NCI-H2196 treated with DMSO at 0.1 percent for 48 hours (cell line): ENCODE data around the gene FOXD1.
"Not testable (repeated sequence)": the region's sequence is repeated elsewhere in the genome, so short reads cannot be mapped to it uniquely, and the experiment has no call there.

Source experiments
- DNase-seq: peaks from one replicate; lab custom pipeline; 2025; ENCODE audit not compliant: unreplicated experiment; lab: John Stamatoyannopoulos, UW

Gene FOXD1

DNA sequence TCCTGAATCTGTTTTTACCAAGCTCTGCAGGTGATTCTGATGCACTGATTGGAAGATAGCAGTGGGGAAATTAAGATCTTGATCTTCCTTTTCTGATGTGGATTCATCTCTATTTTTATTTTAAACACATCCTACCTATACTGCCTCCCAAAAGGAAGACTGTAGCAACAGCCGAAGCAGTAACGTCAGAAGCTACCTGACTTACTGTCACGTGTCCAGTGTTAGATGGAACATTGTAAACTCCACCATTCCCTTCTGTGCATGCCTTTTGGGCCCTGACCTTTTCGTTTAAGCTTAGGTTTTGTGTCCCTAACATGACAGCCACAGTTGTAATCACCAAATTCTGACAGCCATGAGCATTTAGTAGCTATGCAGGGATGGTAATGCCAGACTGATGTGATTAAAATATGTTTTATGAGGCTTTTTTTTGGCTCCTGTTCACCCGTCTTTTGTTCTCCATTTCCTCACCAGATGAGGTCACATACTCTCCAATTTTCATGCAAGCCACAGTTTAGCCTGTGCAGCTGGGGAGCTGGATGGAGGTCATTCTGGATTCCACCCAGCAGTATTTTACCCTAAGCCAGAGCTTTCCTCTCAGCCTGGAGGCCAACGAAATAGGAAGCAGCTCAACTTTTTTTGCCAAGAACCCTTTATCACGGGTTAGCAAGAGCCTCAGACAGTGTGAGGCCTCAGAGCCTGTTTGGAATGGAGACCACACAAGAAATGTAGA lies 15.6 kb upstream of the FOXD1 start:
- no peak for DNase-seq

DNA sequence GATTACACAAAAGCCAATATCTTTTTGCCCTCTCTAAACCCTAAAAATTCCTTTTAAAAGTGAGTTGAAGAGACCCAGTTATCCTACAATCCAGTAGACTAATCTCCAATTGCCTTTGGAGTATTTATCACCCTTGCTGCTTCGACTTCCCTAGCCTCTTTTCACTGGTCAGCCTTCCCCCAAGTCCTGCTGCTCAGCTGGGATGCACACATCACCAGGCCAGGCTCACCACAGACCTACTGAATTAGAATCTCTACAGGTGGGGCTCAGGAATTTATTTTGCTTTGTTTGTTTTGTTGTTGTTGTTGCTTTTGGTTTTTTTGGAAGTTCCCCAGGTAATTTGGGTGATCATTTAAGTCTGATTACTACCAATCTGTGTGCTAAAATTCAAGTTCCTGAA lies 11.6 kb upstream of the FOXD1 start:
- DNase-seq, result no peak

DNA sequence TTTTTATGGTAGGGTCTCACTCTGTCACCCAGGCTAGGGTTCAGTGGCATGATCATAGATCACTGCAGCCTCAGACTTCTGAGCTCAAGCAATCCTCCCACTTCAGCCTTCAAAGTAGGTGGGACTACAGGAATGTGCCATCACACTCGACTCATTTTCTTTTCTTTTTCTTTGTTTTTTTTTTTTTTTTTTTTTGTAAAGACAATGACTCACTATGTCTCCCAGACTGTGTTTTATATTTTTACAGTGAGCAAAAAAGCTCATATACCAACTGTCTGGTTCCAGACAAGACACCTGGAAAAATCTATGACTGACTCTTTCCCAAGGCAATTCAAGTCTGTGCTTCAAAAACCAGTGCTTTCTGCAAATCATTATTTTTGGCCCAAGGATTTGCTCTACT lies 10.8 kb upstream of the FOXD1 start:
- no peak for DNase-seq

DNA sequence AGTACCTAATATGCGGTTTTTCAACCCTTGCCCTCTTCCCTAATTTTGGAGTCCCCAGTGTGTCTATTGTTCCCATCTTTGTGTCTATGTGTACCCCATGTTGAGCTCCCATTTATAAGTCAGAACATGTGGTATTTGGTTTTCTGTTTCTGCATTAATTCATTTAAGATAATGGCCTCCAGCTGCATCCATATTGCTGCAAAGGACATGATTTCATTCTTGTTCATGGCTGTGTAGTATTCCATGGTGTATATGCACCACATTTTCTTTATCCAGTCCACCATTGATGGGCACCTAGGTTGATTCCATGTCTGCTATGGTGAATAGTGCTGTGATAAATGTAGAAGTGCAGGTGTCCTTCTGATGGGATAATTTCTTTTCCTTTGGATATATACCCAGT lies 7.9 kb upstream of the FOXD1 start:
- not testable (repeated sequence) for DNase-seq

DNA sequence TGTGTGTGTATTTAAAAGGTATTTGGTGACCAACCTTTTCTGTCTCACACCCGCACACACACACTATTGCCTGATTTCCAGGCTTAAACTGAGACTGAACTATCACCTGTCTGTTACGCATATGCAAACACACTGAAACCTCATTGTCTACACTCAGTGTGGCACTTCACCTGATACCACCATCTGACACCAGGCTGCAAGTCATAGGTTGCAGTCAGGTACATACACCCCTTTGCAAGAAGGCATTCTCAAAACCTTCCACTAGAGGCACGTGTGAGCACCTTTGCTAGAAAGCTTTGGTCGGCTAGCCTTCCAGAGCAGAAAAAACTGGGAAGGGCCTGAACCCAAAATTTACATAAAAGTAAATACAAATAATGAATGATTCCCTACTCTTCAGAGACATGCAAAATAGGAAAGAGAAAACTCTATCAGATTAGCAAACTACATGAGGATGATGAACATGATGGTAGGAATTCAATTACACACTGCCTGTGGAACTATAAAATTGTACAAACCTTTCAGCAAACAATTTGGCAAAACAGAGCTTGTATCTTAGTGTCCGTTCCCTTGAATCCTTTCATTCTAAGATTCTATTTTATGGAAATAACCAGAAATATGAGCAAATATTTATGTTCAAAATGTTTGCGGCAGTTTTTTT lies 5.9 kb upstream of the FOXD1 start:
- DNase-seq, result peak; percentile 40

DNA sequence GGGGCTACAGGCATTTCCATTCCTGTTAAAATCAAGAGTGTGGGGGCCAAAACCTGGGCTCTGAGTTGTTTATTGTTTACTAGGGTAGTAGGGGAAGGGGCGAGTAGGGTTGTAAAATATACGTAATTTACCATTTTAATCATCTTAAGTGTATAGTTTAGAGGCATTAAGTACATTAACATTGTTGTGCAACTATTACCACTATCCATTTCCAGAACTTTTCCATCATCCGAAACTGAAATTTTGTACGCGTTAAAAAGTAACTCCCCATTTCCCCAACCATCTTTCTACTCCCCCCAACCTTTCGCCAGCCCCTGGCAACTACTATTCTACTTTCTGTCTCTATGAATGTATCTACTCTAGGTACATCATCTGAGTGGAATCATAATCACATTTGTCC lies 3.6 kb upstream of the FOXD1 start:
- no peak for DNase-seq

DNA sequence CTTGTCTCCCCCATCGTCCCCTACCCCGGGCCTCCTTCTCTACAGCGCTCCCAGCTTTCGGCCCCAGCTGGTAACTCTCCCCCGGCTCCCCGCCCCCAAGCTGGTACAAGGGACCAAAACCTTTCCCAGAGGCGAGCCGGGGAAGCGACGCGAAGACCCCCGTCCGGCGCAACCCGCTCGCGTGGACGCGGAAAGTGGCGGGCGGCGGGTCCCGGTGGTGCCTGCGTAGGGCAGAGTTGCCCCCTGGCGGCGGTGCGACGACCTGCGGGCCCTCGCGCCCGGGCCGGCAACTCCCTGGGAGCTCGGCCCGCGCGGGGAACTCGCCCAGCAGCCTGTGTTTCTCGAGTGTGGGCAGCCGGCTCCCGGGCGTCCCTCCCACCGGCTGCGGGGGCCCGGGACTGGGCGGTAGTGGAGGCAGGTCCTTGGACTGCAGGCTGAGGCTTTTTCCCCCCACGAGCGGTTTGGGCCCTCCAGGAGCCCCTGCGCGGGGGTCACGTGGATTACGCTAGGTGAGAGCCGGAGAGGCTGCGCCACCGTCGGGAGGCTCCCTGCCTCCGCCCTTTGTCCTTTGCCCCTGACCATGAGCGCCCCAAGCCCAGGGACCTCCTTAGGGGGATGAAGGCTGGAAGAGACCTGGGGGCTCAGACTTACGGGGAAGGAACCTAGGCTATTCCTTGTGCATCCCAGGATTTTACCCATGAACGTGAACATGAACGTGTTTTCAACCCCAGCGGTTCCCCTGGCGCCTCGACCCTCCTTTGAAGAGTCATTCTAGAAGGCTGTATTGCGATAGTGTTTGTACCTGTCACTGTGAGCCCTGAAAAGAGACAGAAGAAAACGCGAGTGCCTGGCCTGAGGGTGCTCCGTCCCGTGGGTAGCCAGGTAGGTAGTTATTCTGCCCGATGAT lies 2.9 kb upstream of the FOXD1 start:
- no peak for DNase-seq

DNA sequence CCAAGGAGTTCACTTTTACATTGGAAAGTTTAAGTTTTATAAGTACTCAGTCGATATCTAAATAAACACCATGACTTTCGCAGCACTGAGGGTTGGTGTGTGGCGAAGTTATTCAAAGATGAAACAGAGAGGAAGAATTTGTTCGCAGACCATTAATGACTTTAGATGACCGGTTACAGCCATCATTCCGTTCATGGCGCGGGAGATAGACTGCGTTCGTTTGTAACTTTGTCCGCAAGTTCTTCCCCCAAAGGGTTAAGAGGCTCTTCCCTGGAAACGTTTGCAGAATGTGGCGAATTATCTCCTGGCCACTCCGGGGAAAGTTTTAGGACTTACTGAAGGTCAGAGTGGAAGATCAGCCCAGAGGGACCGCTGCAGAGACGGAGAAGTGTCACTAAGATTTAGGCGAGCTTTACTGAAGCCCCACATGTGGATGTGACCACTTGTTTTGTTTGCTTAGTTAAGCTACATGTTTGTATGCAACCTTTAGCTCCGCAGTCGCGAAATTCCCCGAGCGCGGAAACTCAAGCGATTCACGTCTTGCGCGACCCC lies 2.2 kb upstream of the FOXD1 start:
- DNase-seq, result no peak

DNA sequence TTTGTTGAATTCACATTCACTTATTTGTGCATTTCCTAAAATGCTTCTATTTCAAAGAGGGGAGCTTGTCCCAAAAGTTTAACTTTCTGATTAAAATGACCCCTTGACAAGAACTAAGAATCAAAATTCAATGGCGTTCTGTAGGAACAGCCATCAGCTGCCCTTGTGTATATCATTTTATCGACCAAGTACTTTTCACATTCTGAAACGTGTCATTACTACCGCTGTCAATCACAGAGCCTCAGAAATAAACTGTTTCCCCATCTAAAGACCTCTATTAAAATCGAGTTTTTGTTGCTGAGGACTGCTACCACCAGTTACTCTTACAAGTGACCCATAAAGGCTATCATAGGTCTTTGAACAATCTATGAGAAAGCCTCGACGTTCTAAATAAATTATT lies 1.6 kb upstream of the FOXD1 start:
- DNase-seq, result no peak

DNA sequence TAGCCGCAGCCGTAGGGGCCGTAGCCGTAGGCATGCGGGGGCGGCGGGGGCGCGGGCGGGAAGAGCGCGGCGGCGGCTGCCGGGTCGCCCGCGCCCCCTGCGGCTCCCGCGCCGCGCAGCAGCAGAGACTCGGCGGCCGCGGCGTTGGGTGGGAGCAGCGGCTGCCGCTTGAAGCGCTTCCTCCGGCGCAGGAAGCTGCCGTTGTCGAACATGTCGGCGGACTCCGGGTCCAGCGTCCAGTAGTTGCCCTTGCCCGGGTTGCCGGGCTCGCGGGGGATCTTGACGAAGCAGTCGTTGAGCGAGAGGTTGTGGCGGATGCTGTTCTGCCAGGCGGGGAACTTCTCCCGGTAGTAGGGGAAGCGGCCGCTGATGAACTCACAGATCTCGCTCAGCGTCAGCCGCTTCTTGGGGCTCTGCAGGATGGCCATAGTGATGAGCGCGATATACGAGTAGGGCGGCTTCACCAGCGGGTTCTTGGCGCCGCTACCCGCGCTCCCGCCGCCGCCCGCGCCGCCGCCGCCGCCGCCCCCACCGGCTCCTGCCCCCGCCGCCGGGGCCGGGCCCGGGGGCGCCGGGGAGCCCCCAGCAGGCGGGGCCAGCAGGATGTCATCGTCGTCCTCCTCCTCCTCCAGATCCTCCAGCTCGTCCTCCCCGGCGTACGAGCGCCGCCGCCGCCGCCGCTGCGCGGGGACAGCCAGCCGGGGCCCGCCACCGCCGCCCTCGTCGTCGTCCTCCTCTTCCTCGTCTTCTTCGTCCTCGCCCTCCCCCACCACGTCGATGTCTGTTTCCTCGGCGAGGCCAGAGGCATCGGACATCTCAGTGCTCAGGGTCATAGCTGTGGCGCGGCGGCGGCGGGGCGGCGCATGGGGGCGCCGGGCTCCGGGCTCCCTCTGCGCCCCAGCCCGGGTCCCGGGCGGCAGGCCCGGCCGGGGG lies 781 bp downstream of the FOXD1 start:
- no peak for DNase-seq

DNA sequence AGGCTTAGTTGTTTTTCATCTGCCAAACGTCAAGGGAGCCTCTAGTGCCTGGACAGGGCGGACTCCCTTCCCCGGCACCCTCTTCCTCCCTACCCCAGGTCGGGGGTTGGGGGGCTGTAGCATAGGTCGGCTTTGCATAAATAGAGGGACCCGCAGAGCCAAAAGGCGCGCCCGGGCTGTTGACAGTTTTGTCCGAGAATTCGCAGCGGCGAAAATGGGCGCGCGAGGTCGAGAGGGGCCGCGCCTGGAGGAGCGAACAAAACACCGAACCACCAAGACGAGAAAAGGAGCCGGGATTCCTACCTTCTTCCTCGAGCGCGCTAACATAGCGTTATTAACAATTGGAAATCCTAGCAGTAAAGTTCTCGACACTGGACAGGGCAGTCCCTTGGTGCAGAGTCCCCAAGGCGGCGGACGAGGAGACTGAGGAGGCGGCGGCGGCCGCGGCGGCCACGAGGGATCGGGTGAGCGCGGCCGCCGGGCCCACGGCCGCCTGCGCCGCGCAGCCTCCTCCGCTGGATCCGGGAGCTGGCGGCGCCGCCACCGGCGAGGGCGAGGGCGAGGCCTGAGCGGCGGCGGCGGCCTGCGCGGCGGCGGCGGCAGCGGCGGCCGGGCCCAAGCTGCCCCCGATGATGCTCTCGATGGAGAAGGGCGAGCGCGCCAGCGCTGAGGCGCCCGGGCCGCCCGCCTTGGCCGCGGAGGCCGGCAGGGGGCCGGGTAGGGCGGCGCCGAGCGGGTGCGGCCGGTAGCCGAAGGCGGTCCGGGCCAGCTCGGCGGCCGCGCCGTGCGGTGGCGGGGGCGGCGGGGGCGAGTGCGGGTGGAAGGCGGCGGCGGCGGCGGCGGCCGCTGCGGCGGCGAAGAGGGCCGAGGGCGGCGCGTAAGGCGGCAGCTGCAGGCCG lies 1.7 kb downstream of the FOXD1 start:
- DNase-seq, result no peak

DNA sequence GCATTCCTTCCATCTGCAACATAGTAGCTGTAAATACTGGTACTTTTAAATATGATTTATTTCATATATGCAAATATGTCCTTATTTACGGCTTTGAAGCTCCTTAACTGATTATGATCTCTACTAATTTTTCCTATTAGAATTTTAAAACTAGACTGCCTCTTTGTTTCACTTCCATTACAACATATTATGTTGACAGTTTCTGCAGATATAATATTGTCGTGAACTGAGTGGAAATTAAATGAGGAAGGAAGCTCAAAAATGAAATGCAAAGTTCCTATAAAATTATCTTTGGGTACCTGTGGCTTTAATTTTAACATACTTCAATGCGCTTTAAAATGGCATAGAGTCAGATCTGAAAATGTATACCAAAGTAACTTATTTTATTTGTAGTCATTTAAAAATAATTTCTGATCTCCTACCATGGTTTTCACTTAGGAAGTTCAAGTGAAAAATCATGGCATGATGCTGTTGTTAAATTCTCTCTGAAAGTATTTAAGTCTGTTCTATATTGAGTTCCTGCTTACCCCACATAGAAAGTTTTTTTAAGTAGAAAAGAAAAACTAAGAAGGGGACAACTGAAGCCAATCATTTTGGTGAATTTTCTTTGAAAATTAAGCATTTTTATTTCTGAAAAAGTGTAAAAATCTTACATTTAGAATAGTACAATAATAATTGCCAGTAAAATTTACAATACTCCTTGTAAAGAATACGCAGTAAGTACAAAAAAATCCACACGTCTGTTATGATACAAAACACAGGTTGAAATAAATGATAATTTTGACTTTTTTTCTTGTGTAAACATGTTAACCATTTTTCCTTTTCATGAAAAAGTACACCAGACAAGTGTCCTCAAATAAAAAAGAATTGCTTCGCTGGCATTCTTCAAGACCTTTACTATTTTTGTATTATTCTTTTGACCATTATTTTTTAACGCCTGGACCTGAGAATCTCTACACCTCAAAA lies 2.6 kb downstream of the FOXD1 start:
- DNase-seq, result no peak

DNA sequence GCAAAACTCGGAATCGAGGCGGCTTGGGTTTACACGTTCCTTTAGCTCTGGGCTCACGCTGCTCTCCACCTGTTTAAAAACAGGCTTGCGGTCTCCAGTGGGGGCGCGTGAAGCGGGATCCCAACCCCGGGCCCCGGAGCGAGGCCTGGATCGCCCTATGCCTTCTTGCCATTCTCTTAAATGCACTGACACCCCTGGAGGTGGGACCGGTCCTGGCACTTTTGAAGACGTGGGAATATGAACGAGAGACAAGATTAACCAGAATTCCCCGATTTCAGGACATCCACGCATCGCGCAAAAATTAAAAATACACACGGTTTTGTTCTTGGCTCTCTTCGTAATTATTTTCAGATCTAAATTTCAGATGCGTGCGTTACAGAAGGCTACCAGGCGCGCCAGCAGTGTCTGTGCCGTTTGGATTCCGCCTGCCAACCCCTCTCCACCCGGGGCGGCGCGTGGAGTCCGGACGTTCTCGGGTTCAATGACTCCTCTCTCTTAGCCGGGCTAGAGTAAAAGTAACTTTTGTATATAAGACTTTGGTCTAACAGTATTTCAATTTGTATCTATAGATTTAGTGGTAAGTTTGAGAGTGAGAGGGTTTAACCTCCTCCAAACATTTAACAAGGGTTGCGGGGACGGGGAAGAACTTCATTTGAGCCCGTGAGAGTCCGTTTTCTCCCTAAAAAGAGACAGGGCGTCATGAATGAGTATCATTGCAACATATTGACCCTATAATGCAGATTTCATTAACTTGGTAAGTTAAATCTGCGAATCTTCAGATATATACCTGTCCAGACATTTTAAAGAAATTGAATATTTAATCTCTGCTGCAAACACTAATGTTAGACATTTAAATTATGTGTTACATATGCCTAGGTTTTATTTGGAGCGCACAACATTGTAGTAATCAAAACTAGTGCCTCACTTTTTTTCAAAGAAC lies 3.8 kb downstream of the FOXD1 start:
- no peak for DNase-seq

DNA sequence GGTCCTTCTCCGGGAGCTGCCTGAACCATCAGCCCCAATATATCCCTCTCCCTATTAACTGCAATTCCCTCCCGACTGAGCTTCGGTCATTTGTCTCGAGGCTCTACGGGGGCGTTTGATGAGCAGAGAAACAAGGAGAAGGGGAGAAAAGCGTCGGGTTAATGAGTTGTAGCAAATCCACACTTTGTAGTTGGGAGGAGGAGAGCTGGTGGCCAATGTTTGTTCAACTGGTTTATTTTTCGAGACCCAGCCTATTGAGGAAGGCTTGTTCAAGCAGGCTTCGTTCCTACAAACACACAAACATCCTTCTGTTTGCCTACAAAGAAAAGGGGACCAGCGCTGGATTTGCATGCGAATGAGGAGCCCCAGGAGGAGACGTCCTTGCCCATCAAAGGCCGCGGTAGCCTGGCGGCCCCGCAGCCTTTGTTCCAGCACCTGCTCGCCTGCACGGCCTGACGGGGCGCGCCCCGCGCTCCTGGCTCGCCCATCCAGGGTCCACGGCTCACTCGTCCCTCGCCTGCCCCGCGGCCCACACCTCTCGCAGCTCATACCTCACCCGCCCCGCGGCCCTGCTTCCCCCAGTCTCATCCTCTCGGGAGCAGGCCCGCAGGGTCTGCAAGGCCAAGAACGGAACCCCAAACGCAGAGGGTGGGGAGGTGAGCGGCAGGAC lies 4.6 kb downstream of the FOXD1 start:
- no peak for DNase-seq

DNA sequence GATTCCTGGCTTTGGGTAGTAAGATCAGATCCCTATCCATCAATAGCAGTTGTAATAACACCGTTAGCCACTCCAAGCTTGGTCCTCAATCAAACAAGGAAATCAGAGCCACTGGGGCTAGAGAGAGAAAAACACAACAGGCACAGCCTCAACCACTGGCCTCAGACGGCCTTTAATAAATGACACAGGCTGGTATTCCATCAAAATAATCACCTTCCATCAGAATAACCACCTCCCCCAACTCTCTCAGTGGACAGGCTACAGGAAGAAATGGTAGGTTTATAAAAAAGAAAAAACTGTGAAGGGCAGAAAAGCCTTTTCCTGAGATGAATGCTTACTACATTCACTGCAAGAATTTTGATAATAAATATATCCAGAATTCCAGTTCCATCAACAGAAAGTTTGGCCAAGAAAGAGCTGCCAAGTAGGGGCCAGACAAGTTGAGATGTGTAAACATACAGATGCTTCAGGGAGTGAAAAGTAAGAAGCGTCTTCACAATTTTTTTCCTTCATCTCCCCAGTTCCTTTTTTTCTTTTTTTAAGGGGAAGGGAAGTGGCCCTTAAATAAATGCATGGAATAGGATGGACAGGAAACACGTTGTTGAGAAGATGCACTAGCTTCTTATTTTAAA lies 5.5 kb downstream of the FOXD1 start:
- no peak for DNase-seq

DNA sequence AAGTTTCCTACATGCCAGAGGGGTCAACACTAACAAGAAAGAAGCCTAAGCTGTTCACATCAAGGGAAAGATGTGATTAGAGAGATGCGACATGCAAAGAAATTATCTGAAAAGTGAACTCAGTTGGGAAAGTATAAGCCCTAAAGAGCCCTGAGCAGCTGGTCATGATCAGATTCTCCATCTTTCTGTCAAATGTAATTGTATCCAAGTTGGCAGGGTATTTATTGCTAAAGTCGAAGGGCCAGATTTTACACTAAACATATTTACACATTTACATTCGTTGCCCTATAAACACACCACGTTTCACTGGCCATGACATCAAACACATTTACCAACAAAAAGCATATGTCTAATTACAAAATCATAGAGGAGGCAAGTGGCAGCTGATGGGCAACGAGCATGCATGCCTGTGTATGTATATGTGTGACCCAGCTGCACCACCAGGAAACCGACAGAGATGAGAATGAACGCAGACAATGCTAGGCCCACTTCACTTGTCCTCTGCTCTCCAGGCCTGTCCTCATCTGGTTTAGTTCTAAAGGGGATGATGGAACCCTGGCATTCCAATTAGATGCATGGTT lies 6.3 kb downstream of the FOXD1 start:
- no peak for DNase-seq
